IMR-90 (cell line): ENCODE data around the gene C11orf65. TPM values are rescaled to one million over a fixed set of nuclear protein-coding genes. Genes with fewer than 3 reads are reported as not detected.

Experiments
- ATAC-seq: fragments of 200-7000 bp; cut with Tn5 transposase; 2 replicates; pipeline ENCODE4 v1.9.1; 2020; ENCODE audit warnings: low read depth, mild to moderate bottlenecking, moderate library complexity
- BruUV-seq: library from RNA; stranded (reverse); fragments of 400-500 nt; replicated peaks from 2 replicates; lab custom pipeline; 2021; lab: Mats Ljungman, UMichigan
- CTCF ChIA-PET: fragments of 300-600 bp; formaldehyde crosslinking; extraction: SDS; loops from one replicate; lab custom pipeline; 2021; ENCODE audit warnings: antibody characterized with exemption; lab: Yijun Ruan, JAX
- POLR2A ChIA-PET: fragments of 300-600 bp; sonication (Branson Sonifier 250); formaldehyde crosslinking; loops from one replicate; lab custom pipeline; 2022; ENCODE audit warnings: antibody characterized with exemption; ENCODE audit not compliant: unreplicated experiment; lab: Charles Lee
- DNase-seq: peaks from one replicate; pipeline ENCODE4 v3.0.0; 2013
- H2AFZ ChIP-seq: replicated peaks from 2 replicates; pipeline ENCODE3; 2013; ENCODE audit warnings: low read length, mild to moderate bottlenecking; ENCODE audit not compliant: poor library complexity
- H2AK5ac ChIP-seq: 2 replicates; pipeline ENCODE4 v1.6.1; 2013; ENCODE audit warnings: low read depth, low read length, inconsistent platforms
- H2AK9ac ChIP-seq: replicated peaks from 2 replicates; pipeline ENCODE3; 2013; ENCODE audit warnings: mild to moderate bottlenecking, low read depth, low read length, moderate library complexity; ENCODE audit not compliant: poor library complexity
- H2BK120ac ChIP-seq: 2 replicates; pipeline ENCODE4 v1.6.1; 2013; ENCODE audit warnings: low read depth, low read length, inconsistent platforms
- H2BK15ac ChIP-seq: 3 replicates; pipeline ENCODE4 v1.6.1; 2013; ENCODE audit warnings: low read depth, low read length, inconsistent platforms
- H2BK20ac ChIP-seq: 2 replicates; pipeline ENCODE4 v1.6.1; 2013; ENCODE audit warnings: low read depth, mild to moderate bottlenecking, inconsistent platforms, low read length, moderate library complexity
- H2BK5ac ChIP-seq: 2 replicates; pipeline ENCODE4 v1.6.1; 2013; ENCODE audit warnings: mild to moderate bottlenecking, low read depth, low read length, inconsistent platforms; ENCODE audit not compliant: poor library complexity, severe bottlenecking
- H3K14ac ChIP-seq: replicated peaks from 2 replicates; pipeline ENCODE4 v1.6.1; 2013; ENCODE audit warnings: low read depth, low read length, inconsistent platforms
- H3K18ac ChIP-seq: 2 replicates; pipeline ENCODE4 v1.6.1; 2013; ENCODE audit warnings: low read depth, low read length, control low read depth
- H3K23ac ChIP-seq: 2 replicates; pipeline ENCODE4 v1.6.1; 2013; ENCODE audit warnings: low read depth, low read length, inconsistent platforms
- H3K27ac ChIP-seq: 2 replicates; pipeline ENCODE4 v1.5.1; 2013; ENCODE audit warnings: mild to moderate bottlenecking, control low read depth, low read length; ENCODE audit not compliant: insufficient read depth
- H3K27me3 ChIP-seq: 2 replicates; pipeline ENCODE4 v1.6.1; 2013; ENCODE audit warnings: low read length; ENCODE audit not compliant: control insufficient read depth, insufficient read depth
- H3K36me3 ChIP-seq: 2 replicates; pipeline ENCODE4 v1.6.1; 2013; ENCODE audit warnings: low read length, mixed read lengths; ENCODE audit not compliant: control insufficient read depth, insufficient read depth
- H3K4ac ChIP-seq: 2 replicates; pipeline ENCODE4 v1.6.1; 2013; ENCODE audit warnings: low read depth, low read length, inconsistent platforms
- H3K4me1 ChIP-seq: 2 replicates; pipeline ENCODE4 v1.6.1; 2013; ENCODE audit warnings: low read length, mixed read lengths; ENCODE audit not compliant: control insufficient read depth, insufficient read depth
- H3K4me2 ChIP-seq: 2 replicates; pipeline ENCODE4 v1.6.1; 2013; ENCODE audit warnings: low read depth, mild to moderate bottlenecking, control low read depth, low read length, moderate library complexity
- H3K4me3 ChIP-seq: 2 replicates; pipeline ENCODE4 v1.5.1; 2013; ENCODE audit warnings: low read depth, mild to moderate bottlenecking, control low read depth, low read length, moderate library complexity; ENCODE audit not compliant: insufficient read depth
- H3K56ac ChIP-seq: 2 replicates; pipeline ENCODE4 v1.6.1; 2013; ENCODE audit warnings: low read length, inconsistent platforms; ENCODE audit not compliant: insufficient read depth; ENCODE audit errors: extremely low read depth
- H3K79me1 ChIP-seq, 2 experiments: 2 replicates each; pipeline ENCODE4 v1.6.1; 2013; ENCODE audit warnings: low read length in 2 of 2, inconsistent platforms in 1 of 2, low read depth in 1 of 2
- H3K9ac ChIP-seq: 2 replicates; pipeline ENCODE4 v1.6.1; 2013; ENCODE audit warnings: low read depth, low read length, control low read depth
- H3K9me1 ChIP-seq: 2 replicates; pipeline ENCODE4 v1.6.1; 2013; ENCODE audit warnings: low read length, inconsistent platforms; ENCODE audit not compliant: insufficient read depth
- H3K9me3 ChIP-seq: 2 replicates; pipeline ENCODE4 v1.6.1; 2013; ENCODE audit warnings: low read length; ENCODE audit not compliant: control insufficient read depth, insufficient read depth
- H4K20me1 ChIP-seq: 2 replicates; pipeline ENCODE4 v1.6.1; 2013; ENCODE audit warnings: low read length, inconsistent platforms; ENCODE audit not compliant: insufficient read depth
- H4K5ac ChIP-seq: 2 replicates; pipeline ENCODE4 v1.6.1; 2013; ENCODE audit warnings: mild to moderate bottlenecking, low read depth, low read length, control low read depth
- H4K8ac ChIP-seq, 2 experiments: 2 replicates each; pipeline ENCODE4 v1.6.1; 2013; ENCODE audit warnings: low read depth in 2 of 2, low read length in 2 of 2, control low read depth in 1 of 2, inconsistent platforms in 1 of 2
- H4K91ac ChIP-seq: 2 replicates; pipeline ENCODE4 v1.6.1; 2013; ENCODE audit warnings: low read depth, low read length, inconsistent platforms; ENCODE audit not compliant: insufficient read depth
- BHLHE40 ChIP-seq: fragments of 150-350 bp; IDR thresholded peaks from 2 replicates; pipeline ENCODE4 v1.6.1; 2016; ENCODE audit warnings: mild to moderate bottlenecking, low read depth, low read length
- CEBPB ChIP-seq: IDR thresholded peaks from 2 replicates; pipeline ENCODE4 v1.6.1; 2012; ENCODE audit warnings: low read depth, low read length, improper control_type of control experiment
- CHD1 ChIP-seq: IDR thresholded peaks from 2 replicates; pipeline ENCODE4 v1.6.1; 2012; ENCODE audit warnings: low read depth, low read length, improper control_type of control experiment
- CTCF ChIP-seq: conservative IDR thresholded peaks from 2 replicates; pipeline ENCODE4 v1.5.1; 2012; ENCODE audit warnings: mild to moderate bottlenecking, low read depth, low read length, improper control_type of control experiment
- ELK1 ChIP-seq: fragments of 150-350 bp; IDR thresholded peaks from 2 replicates; pipeline ENCODE4 v1.6.1; 2016; ENCODE audit warnings: low read depth, mild to moderate bottlenecking, low read length, moderate library complexity, borderline replicate concordance
- FOS ChIP-seq: fragments of 150-350 bp; IDR thresholded peaks from 2 replicates; pipeline ENCODE4 v1.6.1; 2016; ENCODE audit warnings: low read depth, low read length
- MAFK ChIP-seq: IDR thresholded peaks from 2 replicates; pipeline ENCODE4 v1.6.1; 2012; ENCODE audit warnings: low read depth, low read length, improper control_type of control experiment
- MAZ ChIP-seq: IDR thresholded peaks from 2 replicates; pipeline ENCODE4 v1.6.1; 2012; ENCODE audit warnings: low read depth, mild to moderate bottlenecking, low read length, improper control_type of control experiment, moderate library complexity, borderline replicate concordance
- MXI1 ChIP-seq: IDR thresholded peaks from 2 replicates; pipeline ENCODE4 v1.6.1; 2012; ENCODE audit warnings: low read depth, mild to moderate bottlenecking, low read length, moderate library complexity, borderline replicate concordance
- NFE2L2 ChIP-seq: fragments of 150-350 bp; IDR thresholded peaks from 2 replicates; pipeline ENCODE4 v1.6.1; 2016; ENCODE audit warnings: low read depth, mild to moderate bottlenecking, low read length
- POLR2A ChIP-seq: IDR thresholded peaks from 2 replicates; pipeline ENCODE4 v1.6.1; 2012; ENCODE audit warnings: mild to moderate bottlenecking, low read depth, low read length
- RAD21 ChIP-seq: IDR thresholded peaks from 2 replicates; pipeline ENCODE4 v1.6.1; 2012; ENCODE audit warnings: low read length, improper control_type of control experiment
- RCOR1 ChIP-seq: IDR thresholded peaks from 2 replicates; pipeline ENCODE4 v1.6.1; 2012; ENCODE audit warnings: mild to moderate bottlenecking, low read length, improper control_type of control experiment; ENCODE audit not compliant: insufficient replicate concordance
- RFX5 ChIP-seq: IDR thresholded peaks from 2 replicates; pipeline ENCODE4 v1.8.0; 2012; ENCODE audit warnings: low read depth, mild to moderate bottlenecking, low read length, moderate library complexity
- SMC3 ChIP-seq: fragments of 150-350 bp; IDR thresholded peaks from 2 replicates; pipeline ENCODE4 v1.6.1; 2016; ENCODE audit warnings: low read depth, mild to moderate bottlenecking, antibody characterized with exemption, low read length, moderate library complexity
- USF2 ChIP-seq: fragments of 150-350 bp; IDR thresholded peaks from 2 replicates; pipeline ENCODE4 v1.6.1; 2017; ENCODE audit warnings: mild to moderate bottlenecking, antibody characterized with exemption, low read length, low read depth
- WGBS, 2 experiments: methylation state at CpG; one replicate each; pipeline versions ENCODE4 v1.1.5 to v1.1.7; 2013; ENCODE audit warnings: missing lambda C conversion rate in 2 of 2; ENCODE audit not compliant: insufficient read length in 1 of 2; ENCODE audit errors: extremely low coverage in 2 of 2; 5-methylcytosine and 5-hydroxymethylcytosine counted together
- dilution Hi-C: fragments of 300-500 bp; cut with HindIII; formaldehyde crosslinking; loops from one replicate; pipeline ENCODE4 v1.14.3; 2018; ENCODE audit warnings: low sequenced_read_pairs; ENCODE audit not compliant: unreplicated experiment
- in situ Hi-C: fragments of 300-500 bp; cut with MboI; formaldehyde crosslinking; loops from 3 replicates; pipeline ENCODE4 v1.14.3; 2019; ENCODE audit warnings: low sequenced_read_pairs, inconsistent platforms, mixed read lengths
- intact Hi-C: fragments of 100-400 bp; cut with micrococcal nuclease; formaldehyde crosslinking; loops from 2 replicates; pipeline ENCODE4 v1.10.0; 2022
- polyA plus RNA-seq, 3 experiments: library from polyadenylated mRNA; depleted of rRNA; stranded (reverse); fragments of >200 nt; gene quantifications; 2 replicates each; pipeline ENCODE4 v1.2.3, GENCODE V29; 2012; ENCODE audit warnings: low replicate concordance in 1 of 3
- total RNA-seq: library from RNA; depleted of rRNA; stranded (reverse); fragments of >200 nt; gene quantifications from 2 replicates; pipeline ENCODE4 v1.2.3, GENCODE V29; 2012

Gene C11orf65
- total and polyA plus RNA-seq, 2 of the 4 experiments (the other 2 are of a cell fraction): 0.12 to 0.18 TPM

GRCh38 chr11:108500169-108500568 is 32.8 kb upstream of the C11orf65 start:
- dilution Hi-C loops: no loop called here
- no peak for ATAC-seq

More at GRCh38 chr11:108500169-108500568, 32.8 kb upstream of the C11orf65 start:
- H3K14ac ChIP-seq: no peak overlapping the region
- BruUV-seq: no TSS peak
- POLR2A ChIA-PET: no interaction called here
- no peaks in the 10 kb centered on the region for H4K20me1 ChIP-seq
- H3K36me3 ChIP-seq: no peaks in the 10 kb centered on the region
- H3K23ac ChIP-seq: no peak overlapping the region
- no peak overlapping the region for H3K4me2 ChIP-seq
- no peaks in the 10 kb centered on the region for H3K27me3 ChIP-seq
- H3K79me1 ChIP-seq: peaks cover 12 to 24% of the 10 kb centered on the region in 2 experiments; a peak in 3 of 4 replicates
- intact Hi-C loops (no loop called here), in situ Hi-C loops (no loop called here)
- no peak overlapping the region for H2AK5ac ChIP-seq
- CTCF ChIA-PET: no interaction called here
- H3K9ac ChIP-seq: no peak overlapping the region
- H4K91ac ChIP-seq: no peak overlapping the region
- no peak overlapping the region for H2BK120ac ChIP-seq
- no peak overlapping the region for H2BK20ac ChIP-seq
- H3K4me1 ChIP-seq: peaks cover 3% of the 10 kb centered on the region
- H3K4ac ChIP-seq: no peak overlapping the region
- no peak overlapping the region for H4K8ac ChIP-seq
- DNase-seq: no peak
- no peak for TF ChIP-seq MAZ
- no peak for TF ChIP-seq NFE2L2
- TF ChIP-seq MAFK: no peak
- TF ChIP-seq BHLHE40: no peak
- TF ChIP-seq RCOR1: no peak
- no peak for TF ChIP-seq CTCF
- no peak for TF ChIP-seq CEBPB
- TF ChIP-seq ELK1: no peak
- TF ChIP-seq CHD1: no peak
- no peak for TF ChIP-seq POLR2A
- TF ChIP-seq FOS: no peak
- no peak for TF ChIP-seq RAD21
- TF ChIP-seq USF2: no peak
- TF ChIP-seq MXI1: no peak
- TF ChIP-seq RFX5: no peak
- TF ChIP-seq SMC3: no peak
- peaks cover 1% of the 10 kb centered on the region; the same call in 1 of the 2 replicates for H3K9me1 ChIP-seq
- WGBS, 2 experiments: no CpG with 5 or more reads among the region's 4 CpGs
- no peak overlapping the region for H3K4me3 ChIP-seq
- H3K9me3 ChIP-seq: no peaks in the 10 kb centered on the region
- H3K27ac ChIP-seq: no peak overlapping the region
- H2BK5ac ChIP-seq: no peak overlapping the region
- H2AK9ac ChIP-seq: no peak overlapping the region
- H3K18ac ChIP-seq: no peak overlapping the region
- no peak overlapping the region for H2AFZ ChIP-seq
- H3K56ac ChIP-seq: no peak overlapping the region
- H4K5ac ChIP-seq: no peak overlapping the region
- H2BK15ac ChIP-seq: no peak overlapping the region
